ENCODE data around the gene MPZL1. TPM values are rescaled to one million over a fixed set of nuclear protein-coding genes. Genes with fewer than 3 reads are reported as not detected.

MPZL1 gene
- total RNA-seq, 1 donor from 2014 or later: 132 TPM

DNA sequence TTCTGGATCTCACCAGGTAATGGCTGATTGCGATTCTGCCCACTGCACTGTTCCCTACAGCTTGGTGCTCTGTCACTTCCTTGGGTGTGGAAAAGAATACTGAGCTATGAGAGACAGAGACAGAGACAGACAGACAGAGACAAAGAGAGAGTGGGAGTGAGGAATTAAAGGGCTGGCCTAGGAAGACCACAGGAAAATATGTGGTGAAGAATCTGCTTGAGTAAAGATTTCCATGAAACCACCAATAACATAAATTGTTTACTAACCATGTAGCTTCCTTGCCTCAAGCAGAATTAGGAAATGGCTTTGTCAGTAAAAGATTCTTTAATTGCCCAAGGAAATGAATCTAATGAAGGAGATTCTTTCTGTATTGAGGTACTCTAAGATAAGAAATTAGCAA lies 54.4 kb downstream of the MPZL1 start:
- DNase-seq (ENCODE audit: low spot score): no peak

DNA sequence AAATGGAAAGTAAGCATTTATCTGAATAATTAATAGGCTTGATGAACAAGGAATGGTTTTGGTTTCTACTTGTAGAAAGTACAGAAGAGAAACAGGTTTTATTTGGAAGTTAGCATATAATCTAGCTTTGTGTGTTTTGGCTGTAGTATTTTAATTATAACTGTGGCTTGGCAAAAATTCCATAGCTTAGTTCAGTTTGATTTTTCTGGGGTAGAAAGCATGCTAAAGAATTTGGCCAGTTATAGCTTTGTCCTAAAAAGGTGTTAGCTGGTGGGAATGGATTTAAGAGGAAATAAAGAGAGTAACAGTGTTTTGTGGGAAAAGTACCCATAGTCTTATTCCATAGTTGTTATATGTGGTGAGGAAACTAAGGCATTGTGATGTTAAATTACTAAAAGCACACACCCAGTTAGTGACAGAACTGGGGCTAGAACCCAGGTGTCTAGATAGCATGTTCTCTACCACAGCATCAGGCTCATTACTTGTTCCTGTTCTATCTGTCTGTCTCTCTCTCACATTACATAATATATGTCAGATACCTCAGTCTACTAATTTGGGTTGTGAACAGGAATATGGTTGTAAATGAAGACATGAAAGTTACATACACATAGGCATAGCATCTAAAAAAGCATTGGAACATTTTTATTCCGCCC lies 55.0 kb downstream of the MPZL1 start:
- DNase-seq (ENCODE audit: low spot score): no peak

DNA sequence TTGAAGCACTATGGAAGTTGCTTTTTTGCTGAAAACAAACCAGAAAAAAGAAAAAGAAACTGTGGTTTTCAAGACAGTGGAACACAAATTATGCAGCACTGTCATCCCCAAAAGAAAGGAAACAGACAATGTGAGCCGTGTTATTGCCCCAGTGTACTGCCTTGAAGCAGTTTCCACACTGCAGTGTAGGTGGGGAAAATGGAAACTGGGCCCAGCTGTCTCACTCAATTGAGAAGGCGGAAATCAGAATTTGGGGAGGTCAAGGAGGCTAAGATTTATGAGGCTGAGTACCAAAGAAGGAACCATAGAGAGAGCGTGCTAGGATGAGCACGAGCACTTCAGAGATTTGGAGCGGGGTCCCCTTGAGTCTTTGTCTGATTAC lies 55.5 kb downstream of the MPZL1 start:
- no peak for DNase-seq (ENCODE audit: low spot score)

DNA sequence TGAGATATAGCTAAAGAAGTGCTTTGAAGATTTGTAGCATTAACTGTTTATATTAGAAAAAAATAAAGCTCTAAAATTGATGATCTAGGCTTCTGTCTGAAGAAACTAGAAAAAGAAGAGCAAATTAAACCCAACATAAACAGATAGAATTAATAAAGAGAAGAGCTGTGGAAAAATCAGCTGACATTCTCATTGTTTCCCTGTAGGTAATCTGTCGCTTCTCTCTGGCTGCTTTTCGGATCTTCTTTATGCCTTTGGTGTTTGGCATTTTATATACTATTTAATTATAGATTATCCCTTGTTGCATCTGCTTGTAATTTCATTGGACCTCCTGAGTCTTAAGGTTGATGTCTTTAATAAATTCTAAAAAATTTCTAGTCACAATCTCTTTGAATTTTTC lies 59.8 kb downstream of the MPZL1 start:
- no peak for DNase-seq (ENCODE audit: low spot score)

DNA sequence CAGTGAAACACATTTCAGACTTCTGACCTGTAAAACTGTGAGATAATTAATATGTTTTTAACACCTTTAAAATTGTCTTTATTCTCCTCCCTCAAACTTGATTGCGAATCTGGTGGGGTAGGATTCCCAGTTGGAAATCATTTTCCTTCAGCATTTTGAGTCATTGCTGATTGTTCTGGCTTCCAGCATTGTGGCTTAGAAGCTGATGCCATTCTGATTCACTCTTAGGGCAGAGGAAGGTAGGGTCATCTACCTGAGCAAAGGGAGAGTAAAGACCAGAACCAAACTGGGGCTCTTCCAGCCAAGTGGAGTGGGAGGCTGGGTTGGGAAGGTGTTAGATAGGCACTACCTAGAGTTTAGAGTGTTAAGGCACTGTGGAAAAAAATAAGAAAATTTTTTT lies 61.2 kb downstream of the MPZL1 start:
- no peak for DNase-seq (ENCODE audit: low spot score)

DNA sequence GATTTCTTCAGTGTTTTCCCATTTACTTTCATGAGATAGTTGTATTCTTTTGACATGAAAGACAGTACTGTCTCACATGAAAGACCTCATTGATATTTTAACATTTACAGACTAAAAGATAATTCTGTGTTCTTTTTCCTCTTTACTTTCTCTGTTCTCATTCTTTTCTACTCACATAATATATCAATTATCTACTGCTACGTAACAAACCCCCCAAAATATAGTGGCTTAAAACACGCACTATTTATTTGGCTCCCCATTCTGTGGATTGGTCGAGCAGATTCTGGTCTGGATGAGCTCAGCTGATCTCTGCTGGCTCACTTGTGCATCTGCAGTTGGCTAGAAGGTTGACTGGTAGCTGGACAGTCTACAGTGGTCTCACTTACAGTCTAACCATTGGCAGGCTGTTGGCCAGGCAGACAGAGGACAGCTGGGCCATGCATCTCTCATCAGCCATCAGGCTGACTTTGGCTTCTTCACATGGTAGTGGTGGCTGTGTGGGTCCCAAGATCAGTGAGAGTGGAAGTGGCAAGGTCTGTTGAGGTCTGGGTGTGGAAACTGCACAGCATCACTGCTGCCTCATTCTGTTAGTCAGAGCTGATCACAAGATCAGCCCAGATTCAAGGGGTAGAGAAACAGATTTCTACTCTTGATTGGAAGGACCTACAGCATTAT lies 63.2 kb downstream of the MPZL1 start:
- no peak for DNase-seq (ENCODE audit: low spot score)

DNA sequence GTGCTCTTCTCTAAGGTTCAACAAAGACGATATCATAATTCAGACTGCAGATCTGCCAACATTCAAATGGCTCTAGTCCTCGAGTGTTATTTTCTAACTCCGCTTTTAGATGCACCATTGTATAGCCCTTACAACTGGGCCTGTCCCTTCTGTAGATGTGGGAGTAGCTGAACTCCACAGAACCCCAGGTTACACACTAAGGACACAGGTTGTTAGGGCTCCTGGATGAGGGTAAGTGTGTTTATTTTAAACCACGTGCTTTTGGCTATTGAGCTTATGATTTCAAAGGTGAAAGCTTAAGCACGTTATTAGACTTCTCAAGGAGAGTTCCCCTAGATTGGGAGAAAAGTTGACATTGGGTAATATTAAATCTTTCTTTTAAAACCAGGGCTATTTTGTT lies 64.7 kb downstream of the MPZL1 start:
- DNase-seq (ENCODE audit: low spot score): no peak

DNA sequence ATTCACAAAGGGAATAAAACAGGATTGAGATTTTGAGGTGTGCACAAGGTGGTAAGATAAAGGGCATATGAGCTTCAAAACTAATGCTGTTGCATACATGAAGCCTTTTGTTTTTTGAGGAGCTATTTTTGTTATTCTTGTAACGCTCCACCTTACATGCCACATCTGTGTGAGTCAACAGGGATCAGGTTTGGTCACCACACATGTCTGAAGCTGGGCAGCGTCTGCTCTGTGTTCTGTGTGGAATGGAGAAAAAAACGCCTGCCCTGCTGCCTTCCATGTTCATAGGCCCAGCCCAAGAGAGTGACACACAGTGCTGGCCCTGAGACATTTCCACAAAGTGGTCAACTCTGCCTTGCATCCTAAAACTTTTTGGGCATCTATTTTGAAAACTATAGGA lies 67.7 kb downstream of the MPZL1 start:
- DNase-seq (ENCODE audit: low spot score): no peak

DNA sequence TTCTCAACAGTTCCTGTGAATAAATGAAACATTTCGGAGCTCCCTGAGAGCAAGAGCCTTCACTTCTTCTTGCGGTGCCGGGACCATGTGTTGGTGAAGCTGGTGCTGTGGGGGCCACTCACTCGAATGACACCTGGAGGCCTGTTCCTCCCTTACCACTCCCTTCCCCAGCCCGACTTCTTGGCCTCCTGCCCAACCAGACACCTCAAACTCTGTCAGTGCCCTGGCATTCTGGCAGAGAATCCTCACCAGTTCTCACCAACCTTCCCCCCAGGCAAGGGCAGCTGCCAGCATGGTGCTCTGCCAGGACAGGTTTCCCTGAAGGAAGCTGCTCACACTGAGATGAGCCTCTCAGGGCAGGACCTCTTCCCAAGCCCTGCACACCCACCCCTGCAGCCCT lies 68.3 kb downstream of the MPZL1 start:
- DNase-seq (ENCODE audit: low spot score): no peak

DNA sequence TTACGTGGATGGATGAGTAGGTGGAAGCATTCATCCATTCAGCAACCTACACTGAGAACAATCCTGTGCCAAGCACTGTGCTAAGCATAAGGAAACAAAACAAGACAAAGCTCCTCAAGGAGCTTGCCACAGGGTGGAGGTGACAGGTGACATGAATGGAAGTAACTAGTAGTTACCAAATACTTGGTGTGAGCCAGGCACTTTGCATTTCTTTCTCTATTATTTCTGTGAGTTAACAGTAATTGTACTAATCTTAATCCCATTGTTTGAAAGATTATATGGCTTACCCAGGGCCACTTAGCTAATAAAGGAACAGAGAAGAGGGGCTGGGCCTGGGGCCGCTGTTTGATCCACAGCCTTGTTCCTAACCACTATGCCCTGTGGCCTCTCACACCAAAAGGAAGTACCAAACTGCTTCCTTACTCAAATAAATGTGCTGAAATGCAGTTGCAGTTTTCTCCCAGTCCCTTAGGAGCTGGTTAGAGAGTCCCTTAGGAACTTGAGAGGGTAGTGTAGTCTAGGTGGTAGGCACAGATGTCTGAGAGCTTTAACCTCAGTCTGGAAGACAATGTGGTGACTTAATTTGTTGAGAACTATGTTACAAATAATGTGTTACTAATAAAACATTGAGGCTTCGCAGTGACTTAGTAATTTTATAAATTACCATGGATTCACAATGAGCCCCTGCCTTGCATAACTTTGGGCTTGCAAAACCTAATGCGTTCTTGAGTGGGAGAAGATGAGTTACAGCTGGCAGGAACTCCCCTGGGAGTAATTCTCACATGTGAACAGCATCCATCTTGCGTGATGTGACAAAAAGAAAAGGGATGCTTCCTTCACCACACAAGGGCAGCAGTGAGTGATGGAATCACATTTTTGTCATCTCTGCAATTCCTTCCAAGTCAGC lies 69.8 kb downstream of the MPZL1 start:
- no peak for DNase-seq (ENCODE audit: low spot score)

DNA sequence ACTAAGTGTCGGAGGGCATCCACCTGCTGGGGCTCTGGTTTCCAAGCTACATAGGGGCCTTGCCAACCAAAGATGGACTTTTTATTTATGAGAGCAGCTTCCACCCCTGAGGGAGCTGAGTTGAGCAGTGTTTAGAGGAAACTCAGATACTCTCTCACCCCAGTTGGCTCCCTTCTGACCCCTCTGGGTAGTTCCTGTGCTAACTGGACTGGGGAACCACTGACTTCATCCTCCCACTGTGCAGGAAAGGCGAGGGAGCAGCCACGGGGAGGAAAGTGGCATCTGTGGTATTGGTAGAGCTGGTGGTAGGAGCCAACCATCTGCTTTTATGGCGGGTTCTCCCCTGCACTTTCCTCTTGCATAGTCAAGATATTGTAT lies 70.4 kb downstream of the MPZL1 start:
- DNase-seq (ENCODE audit: low spot score): no peak

DNA sequence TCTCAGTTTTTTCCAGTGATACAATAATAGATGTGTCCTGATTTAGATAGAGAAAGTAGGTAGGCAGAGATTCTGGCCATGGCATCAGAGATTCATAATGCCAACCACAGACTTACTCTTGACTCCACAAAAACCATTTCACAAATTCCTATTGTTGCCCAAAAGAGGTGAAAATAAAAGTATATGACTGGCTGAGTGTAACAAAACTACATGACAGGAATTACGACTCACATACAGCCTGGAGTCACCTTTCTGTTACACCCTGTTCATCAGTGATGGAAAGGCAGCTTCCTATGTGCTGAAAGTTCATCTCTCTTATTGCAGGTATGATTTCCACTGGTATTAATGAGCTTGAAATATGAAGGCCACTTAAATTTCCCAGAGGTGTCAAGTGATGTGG lies 72.3 kb downstream of the MPZL1 start:
- DNase-seq (ENCODE audit: low spot score): no peak

DNA sequence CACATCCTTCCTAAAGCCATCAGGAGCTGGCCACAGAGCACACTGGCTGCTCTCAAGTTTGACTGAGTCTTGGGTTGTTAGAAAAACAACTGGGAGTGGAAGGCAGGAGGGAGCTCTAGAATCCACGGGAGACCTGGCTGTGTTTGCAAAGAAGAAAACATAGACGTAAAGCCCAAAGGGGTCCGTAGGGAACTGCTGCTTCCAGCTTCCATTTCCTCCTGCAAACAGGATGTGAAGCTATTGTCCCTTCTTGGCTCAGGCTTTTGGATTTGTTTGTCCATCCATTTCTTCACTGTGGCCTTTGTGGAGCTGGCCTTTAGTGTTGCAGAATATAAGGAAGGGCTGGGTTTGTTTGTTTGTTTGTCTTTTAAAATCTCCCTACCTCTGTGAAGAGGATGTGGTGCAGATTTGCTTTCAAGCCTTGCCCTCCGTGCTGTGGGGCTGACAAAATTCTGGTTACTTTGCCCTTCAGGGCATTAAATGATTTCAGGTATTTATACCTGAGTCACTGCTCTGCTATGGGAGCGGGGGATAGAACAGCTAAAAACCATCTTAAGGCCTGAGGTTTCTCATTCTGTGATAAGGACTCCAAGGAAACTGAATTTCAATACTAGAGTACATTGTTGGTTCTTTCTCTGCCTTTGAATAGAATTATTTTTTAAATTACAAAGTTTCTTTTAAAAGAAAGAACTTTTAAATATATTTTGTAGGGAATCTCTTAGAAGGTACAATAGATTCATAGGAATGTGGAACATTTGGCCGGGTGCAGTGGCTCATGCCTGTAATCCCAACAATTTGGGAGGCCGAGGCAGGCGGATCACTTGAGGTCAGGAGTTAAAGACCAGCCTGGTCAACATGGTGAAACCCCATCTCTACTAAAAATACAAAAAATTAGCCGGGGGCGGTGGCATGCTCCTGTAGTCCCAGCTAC lies 74.3 kb downstream of the MPZL1 start:
- DNase-seq (ENCODE audit: low spot score): no peak

DNA sequence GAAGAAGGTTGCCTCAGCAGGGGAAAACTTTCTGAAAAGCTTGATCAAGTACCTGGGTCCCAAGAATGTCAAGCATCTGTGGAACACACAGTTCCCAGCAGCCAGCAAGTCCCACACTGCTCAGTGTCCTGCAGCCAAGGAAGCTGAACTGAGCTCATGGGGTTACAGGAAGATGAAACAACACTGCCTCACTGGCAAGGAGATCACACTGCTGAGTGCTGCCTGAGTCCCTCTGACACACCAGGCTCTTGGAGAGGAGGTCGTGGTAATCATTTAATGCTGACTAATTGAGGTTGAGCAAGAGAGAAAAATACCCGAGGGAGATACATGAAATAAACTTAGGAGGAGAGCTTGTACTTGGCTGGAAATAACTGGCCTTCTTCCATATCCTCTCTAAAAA lies 75.2 kb downstream of the MPZL1 start:
- DNase-seq (ENCODE audit: low spot score): no peak

DNA sequence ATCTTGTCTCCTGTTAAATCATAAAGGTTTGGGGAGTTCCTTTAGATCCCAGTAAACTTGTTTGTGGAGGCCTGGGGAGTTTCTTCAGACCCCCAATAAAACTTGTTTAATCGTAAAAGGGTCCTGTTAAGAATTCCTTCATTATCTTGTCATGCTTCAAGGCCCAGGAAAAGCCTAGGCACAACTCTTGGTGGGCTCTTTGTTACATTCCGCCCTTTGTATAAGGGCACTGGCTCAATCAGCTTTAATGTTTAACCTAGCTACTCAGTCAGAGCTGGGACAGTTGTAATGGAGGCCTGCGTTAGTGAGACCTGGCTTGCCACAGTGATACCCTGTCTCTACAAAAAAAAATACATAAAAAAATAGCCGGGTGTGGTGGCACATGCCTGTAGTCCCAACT lies 77.2 kb downstream of the MPZL1 start:
- DNase-seq (ENCODE audit: low spot score): no peak

DNA sequence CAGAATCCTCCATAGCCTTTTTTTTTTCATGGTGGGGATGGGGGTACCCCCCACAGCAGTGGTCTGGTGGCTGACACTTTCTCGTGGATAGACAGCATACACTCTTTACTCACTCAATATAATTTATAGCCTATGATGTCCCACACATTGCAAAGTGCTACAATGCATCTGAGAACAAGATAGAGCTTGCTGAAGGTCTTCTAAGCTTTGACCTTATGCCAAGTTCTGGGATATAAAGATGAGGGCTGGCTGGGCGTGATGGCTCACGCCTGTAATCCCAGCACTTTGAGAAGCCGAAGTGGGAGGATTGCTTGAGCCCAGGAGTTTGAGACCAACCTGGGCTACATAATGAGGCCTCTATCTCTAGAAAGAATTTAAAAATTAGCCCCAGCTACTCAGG lies 78.0 kb downstream of the MPZL1 start:
- no peak for DNase-seq (ENCODE audit: low spot score)

DNA sequence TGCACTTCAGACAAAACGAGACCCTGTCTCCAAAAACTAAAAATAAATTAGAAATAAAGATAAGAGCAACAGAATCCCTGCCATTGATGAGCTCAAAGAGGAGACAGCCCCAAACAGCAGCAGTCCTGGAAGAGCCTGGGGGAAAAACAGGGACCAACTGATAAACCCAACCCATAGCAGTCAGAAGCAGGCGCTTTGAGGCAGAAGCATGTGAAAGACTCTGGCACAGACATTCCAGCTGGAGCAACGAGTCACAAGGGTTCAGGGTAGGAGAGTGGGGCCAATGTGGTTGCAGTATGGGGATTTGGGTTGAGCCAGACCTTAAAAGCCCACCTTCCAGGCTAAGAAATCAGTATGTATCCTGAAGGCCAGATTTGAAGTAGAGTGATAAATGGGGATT lies 78.5 kb downstream of the MPZL1 start:
- no peak for DNase-seq (ENCODE audit: low spot score)

DNA sequence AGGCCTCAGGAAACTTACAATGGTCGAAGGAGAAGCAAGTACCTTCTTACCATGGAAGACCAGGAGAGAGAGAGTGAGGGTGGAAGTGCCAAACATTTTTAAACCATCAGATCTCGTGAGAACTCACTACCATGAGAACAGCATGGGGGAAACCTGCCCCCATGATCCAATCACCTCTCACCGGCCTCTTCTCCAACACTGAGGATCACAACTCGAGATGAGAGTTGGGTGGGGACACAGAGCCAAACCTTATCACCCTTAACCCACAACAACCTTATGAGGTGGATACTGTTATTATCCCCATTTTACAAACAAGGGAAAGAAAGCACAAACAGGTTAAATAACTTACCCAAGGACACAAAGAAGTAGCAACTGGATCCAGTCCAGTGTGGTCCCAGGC lies 80.5 kb downstream of the MPZL1 start:
- DNase-seq (ENCODE audit: low spot score): no peak

DNA sequence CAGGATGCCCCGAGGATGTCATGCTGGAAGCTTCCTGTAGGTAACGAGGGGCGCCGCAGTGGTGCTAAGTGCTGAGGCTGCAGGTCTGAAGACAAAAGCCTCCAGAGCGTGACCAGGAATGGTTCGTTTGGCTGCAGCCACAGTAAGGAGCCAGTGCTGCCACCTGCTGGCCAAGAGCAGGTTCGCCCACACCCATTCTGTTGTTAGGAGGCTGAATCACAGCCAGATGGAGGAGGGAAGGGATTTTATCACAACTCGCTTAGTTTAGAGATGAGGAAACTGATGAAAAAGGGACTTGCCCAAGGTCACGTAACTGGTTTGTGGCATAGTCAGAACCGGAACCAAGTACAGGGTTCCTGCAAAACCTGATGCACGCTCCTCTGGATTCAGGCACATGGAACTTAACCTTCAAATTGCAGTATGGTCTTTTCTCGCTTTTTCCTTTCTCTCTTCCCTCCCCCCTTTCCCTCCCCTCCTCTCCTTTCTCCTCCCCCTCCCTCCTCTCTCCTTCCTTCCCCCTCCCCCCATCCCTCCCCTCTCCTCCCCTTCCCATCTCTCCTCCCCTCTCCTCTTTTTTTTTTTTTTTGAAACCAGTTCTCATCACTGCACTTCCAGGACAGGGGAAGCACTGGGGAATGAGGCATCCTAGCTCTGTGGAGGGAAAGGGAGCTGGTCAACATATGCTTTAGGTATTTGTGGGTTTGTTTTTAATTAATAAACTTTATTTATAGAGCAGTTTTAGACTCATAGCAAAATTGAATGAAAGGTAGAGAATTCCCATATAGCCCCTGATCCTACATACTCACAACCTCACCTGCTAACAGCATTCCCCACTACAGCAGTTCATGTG lies 81.8 kb downstream of the MPZL1 start:
- peak; percentile 93 for DNase-seq (ENCODE audit: low spot score)

DNA sequence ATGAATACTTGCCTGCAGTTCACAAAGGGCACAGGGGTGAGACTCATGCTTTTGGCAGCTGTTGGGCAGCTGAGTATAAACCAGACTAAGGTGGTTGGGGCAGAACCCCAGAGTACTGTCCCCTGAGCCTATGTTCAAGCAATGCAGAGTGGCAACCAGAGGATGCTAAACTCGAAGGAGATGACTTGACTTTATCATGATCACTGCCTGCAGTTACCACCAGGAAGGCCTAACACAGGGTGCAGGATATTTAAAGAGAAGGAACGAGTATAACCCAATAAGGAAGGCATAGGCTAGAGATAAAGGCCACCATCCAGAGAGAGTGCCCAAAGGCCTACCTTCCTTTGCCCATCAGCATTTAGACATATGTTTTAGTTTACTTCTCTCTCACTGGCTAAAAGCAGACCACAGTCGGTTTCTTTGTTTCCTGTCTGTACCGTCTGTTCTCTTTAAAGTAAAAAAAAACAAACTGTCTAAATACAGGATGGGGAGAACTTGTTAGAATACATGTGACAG lies 83.3 kb downstream of the MPZL1 start:
- DNase-seq (ENCODE audit: low spot score): no peak
